ENCODE data around the gene REEP1.

REEP1 gene

DNA sequence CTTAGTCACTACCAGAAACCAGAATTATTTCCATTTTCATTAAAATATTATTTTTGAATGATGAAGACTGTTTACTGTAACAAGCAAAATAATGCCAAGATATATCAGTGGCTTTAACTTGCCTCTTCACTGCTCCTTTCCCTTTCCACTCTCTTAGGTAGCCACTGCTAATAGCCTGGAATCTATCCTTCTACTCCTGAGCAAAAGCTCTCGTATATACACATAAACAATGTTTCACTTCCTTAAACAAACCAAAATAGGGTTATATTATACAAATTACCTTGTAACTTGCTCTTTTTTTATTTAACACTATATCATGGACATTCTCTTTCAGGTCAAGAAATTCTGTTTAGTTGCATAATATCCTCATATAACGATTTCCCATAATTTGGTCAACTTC, 163.0 kb downstream of the REEP1 start:
- no peak for TF ChIP-seq CTCF (IDR thresholded peaks at IDR 0.05)

DNA sequence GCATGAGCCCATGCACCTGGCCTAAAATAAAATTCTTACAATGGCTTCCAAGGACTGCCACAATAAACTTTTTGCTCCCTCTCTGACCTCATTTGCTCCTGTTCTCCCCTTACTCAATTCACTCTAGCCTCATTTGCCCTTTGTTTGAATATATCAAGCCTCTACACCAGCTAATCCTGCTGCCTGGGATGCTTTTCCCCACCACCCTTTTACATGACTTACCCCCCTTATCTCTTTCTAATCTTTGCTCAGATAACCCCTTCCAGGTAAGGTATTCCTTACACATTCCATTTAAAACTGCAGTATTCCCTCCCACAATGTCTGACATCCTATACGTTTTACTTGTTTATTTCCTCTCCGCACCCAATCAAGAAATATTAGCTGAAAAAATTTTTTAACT, 164.8 kb downstream of the REEP1 start:
- TF ChIP-seq CTCF (IDR thresholded peaks at IDR 0.05) = no peak

DNA sequence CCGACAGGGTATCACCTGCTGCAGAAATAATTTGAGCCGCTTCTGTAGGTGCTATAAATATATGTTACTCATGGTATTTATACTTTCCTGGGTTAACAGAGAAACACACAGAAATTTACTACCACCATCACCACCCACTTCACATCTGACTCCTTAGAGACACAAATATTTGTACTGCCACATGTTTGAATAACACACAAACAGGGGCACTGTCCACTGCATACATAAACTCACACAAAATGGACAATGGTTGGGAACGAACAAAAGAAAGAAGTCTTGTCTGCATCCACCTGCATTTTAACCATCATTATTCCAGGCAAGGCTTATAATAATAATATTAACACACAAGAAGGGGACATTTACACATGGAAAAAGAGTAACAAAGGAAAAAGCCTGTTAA, 166.1 kb downstream of the REEP1 start:
- TF ChIP-seq CTCF (IDR thresholded peaks at IDR 0.05) = no peak

- TF ChIP-seq CTCF (IDR thresholded peaks at IDR 0.05) = no peak
Measured at GRCh38 chr2:86170449-86170848, 167.0 kb downstream of the REEP1 start.

All from LNCAP (cell line).